Calu3 (cell line): ENCODE data around the gene LRBA. TPM values are rescaled to one million over a fixed set of nuclear protein-coding genes. Genes with fewer than 3 reads are reported as not detected.
A peak's percentile ranks its signal among the peaks of the same experiment; 100 is the strongest.

Experiments used
- BruUV-seq: library from RNA; stranded (reverse); fragments of 400-500 nt; replicated peaks from 2 replicates; lab custom pipeline; 2021; lab: Mats Ljungman, UMichigan
- CTCF ChIA-PET: fragments of 300-600 bp; sonication (Branson Sonifier 250); formaldehyde crosslinking; loops from one replicate; lab custom pipeline; 2022; ENCODE audit warnings: antibody characterized with exemption; lab: Charles Lee
- DNase-seq: peaks from one replicate; pipeline ENCODE4 v3.0.0; 2022
- H3K27ac Mint-ChIP-seq: one replicate; pipeline ENCODE4 v1.8.0; 2022; ENCODE audit warnings: mixed read lengths; ENCODE audit not compliant: unreplicated experiment
- H3K27me3 Mint-ChIP-seq: one replicate; pipeline ENCODE4 v1.8.0; 2022; ENCODE audit warnings: mixed read lengths; ENCODE audit not compliant: unreplicated experiment
- H3K36me3 Mint-ChIP-seq: one replicate; pipeline ENCODE4 v1.8.0; 2022; ENCODE audit warnings: mild to moderate bottlenecking, moderate library complexity, mixed read lengths; ENCODE audit not compliant: insufficient read depth, unreplicated experiment
- H3K4me1 Mint-ChIP-seq: one replicate; pipeline ENCODE4 v1.8.0; 2022; ENCODE audit warnings: mild to moderate bottlenecking, low read depth, mixed read lengths; ENCODE audit not compliant: unreplicated experiment
- H3K4me3 Mint-ChIP-seq: one replicate; pipeline ENCODE4 v1.8.0; 2022; ENCODE audit warnings: mild to moderate bottlenecking, low read depth, moderate library complexity, mixed read lengths; ENCODE audit not compliant: unreplicated experiment
- H3K9me3 Mint-ChIP-seq: one replicate; pipeline ENCODE4 v1.8.0; 2022; ENCODE audit warnings: low read depth, mixed read lengths; ENCODE audit not compliant: unreplicated experiment
- CTCF ChIP-seq: fragments of 200-600 bp; IDR thresholded peaks from one replicate; pipeline ENCODE4 v1.8.0; 2022; ENCODE audit warnings: antibody characterized with exemption; ENCODE audit not compliant: unreplicated experiment
- intact Hi-C: fragments of 100-400 bp; cut with micrococcal nuclease; formaldehyde crosslinking; loops from one replicate; pipeline ENCODE4 v1.10.0; 2022; ENCODE audit not compliant: unreplicated experiment
- total RNA-seq: library from RNA; stranded (reverse); gene quantifications from 2 replicates; pipeline ENCODE4 v1.2.3, GENCODE V29; 2022

Gene LRBA
- total RNA-seq, 1 experiment from 2014 or later = 49.0 TPM

GRCh38 chr4:150782311-150782710 is 232.8 kb downstream of the LRBA start:
- no TSS peak for BruUV-seq
- CTCF ChIA-PET = no interaction called here

GRCh38 chr4:150781191-150781590 is 233.9 kb downstream of the LRBA start:
- intact Hi-C loops = no loop called here
- Mint-ChIP-seq H3K4me3 (no peak overlapping the region), H3K27me3 (no peaks in the 10 kb centered on the region), H3K27ac (no peak overlapping the region), H3K36me3 (no peaks in the 10 kb centered on the region), H3K4me1 (no peaks in the 10 kb centered on the region), H3K9me3 (no peaks in the 10 kb centered on the region)
- no peak for TF ChIP-seq CTCF
- no peak for DNase-seq
- CTCF ChIA-PET = no interaction called here
- no TSS peak for BruUV-seq

More at GRCh38 chr4:150782311-150782710, 232.8 kb downstream of the LRBA start:
- intact Hi-C loops = no loop called here
- Mint-ChIP-seq H3K27me3 (no peaks in the 10 kb centered on the region), H3K36me3 (no peaks in the 10 kb centered on the region), H3K9me3 (no peaks in the 10 kb centered on the region), H3K4me3 (no peak overlapping the region), H3K4me1 (no peaks in the 10 kb centered on the region), H3K27ac (no peak overlapping the region)
- TF ChIP-seq CTCF = no peak
- DNase-seq = peak; percentile 22

GRCh38 chr4:150779707-150780106 is 235.4 kb downstream of the LRBA start:
- intact Hi-C loops = no loop called here
- H3K27me3 Mint-ChIP-seq = no peaks in the 10 kb centered on the region
- H3K36me3 Mint-ChIP-seq = no peaks in the 10 kb centered on the region
- no peaks in the 10 kb centered on the region for H3K4me1 Mint-ChIP-seq
- no peak for TF ChIP-seq CTCF
- no peak overlapping the region for H3K4me3 Mint-ChIP-seq
- H3K27ac Mint-ChIP-seq = no peak overlapping the region
- no peaks in the 10 kb centered on the region for H3K9me3 Mint-ChIP-seq
- BruUV-seq = no TSS peak
- no peak for DNase-seq
- CTCF ChIA-PET = no interaction called here

GRCh38 chr4:150773729-150774449 is 241.2 kb downstream of the LRBA start:
- H3K27me3 Mint-ChIP-seq = no peaks in the 10 kb centered on the region
- H3K27ac Mint-ChIP-seq = no peak overlapping the region

More at GRCh38 chr4:150773729-150774449, 241.2 kb downstream of the LRBA start:
- no TSS peak for BruUV-seq
- peaks cover 14% of the 10 kb centered on the region for H3K4me1 Mint-ChIP-seq
- intact Hi-C loops = no loop called here
- H3K4me3 Mint-ChIP-seq = no peak overlapping the region
- no peaks in the 10 kb centered on the region for H3K36me3 Mint-ChIP-seq
- no peak for DNase-seq
- no peaks in the 10 kb centered on the region for H3K9me3 Mint-ChIP-seq
- TF ChIP-seq CTCF = no peak
- CTCF ChIA-PET = no interaction called here
